ENCODE measurements around the gene METTL22.

DNA sequence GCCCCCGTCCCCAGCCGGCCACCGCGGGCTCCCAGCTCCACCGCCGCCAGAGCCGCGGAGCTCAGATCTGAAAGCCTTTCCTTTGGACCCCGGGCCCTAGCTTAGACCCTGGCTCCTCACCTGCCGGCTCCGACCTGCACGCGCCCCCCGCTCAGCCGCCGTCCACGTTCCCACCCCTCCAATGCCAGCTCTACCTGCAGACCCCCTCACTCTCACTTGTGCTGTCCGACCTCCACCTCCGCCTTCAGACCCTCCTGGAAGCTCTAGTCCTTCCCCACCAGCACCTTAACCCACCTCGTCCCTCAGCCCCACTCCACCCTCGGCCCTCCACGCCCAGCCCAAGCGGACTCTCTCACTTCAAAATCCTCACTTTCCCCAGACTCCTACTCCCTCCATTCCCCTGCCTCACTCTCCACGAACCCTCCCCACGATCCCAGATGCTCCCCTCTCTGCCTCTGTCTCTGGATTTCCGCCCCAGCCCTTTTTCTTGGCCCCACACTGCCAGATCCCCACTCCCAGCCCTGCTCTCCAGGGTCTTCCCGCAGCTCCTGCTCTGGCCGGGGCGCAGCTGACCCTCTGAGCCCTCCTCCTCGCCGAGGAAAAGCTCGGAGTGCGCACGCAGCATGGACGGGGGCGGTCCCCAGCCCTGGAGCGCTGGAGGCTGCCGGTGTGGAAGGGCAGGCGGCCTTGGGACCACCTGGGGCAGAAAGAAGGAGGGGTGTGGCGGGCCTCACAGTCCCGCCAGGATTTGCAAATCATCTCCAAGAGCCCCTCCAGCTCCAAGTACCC is 31.4 kb upstream of the METTL22 start, which contains the start of gene TMEM114:
- TF ChIP-seq, protein P1, sequence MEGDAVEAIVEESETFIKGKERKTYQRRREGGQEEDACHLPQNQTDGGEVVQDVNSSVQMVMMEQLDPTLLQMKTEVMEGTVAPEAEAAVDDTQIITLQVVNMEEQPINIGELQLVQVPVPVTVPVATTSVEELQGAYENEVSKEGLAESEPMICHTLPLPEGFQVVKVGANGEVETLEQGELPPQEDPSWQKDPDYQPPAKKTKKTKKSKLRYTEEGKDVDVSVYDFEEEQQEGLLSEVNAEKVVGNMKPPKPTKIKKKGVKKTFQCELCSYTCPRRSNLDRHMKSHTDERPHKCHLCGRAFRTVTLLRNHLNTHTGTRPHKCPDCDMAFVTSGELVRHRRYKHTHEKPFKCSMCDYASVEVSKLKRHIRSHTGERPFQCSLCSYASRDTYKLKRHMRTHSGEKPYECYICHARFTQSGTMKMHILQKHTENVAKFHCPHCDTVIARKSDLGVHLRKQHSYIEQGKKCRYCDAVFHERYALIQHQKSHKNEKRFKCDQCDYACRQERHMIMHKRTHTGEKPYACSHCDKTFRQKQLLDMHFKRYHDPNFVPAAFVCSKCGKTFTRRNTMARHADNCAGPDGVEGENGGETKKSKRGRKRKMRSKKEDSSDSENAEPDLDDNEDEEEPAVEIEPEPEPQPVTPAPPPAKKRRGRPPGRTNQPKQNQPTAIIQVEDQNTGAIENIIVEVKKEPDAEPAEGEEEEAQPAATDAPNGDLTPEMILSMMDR (IDR thresholded peaks at IDR 0.05; ENCODE audit: insufficient read depth, low read length): no peak
- TF ChIP-seq POLR2AphosphoS5 (IDR thresholded peaks at IDR 0.05; ENCODE audit: low read depth): no peak
- no peak for TF ChIP-seq GABPA (IDR thresholded peaks at IDR 0.05; ENCODE audit: low read depth)
- TF ChIP-seq SPI1 (IDR thresholded peaks at IDR 0.05; ENCODE audit: borderline replicate concordance, low read depth): no peak
- TF ChIP-seq, protein P2, sequence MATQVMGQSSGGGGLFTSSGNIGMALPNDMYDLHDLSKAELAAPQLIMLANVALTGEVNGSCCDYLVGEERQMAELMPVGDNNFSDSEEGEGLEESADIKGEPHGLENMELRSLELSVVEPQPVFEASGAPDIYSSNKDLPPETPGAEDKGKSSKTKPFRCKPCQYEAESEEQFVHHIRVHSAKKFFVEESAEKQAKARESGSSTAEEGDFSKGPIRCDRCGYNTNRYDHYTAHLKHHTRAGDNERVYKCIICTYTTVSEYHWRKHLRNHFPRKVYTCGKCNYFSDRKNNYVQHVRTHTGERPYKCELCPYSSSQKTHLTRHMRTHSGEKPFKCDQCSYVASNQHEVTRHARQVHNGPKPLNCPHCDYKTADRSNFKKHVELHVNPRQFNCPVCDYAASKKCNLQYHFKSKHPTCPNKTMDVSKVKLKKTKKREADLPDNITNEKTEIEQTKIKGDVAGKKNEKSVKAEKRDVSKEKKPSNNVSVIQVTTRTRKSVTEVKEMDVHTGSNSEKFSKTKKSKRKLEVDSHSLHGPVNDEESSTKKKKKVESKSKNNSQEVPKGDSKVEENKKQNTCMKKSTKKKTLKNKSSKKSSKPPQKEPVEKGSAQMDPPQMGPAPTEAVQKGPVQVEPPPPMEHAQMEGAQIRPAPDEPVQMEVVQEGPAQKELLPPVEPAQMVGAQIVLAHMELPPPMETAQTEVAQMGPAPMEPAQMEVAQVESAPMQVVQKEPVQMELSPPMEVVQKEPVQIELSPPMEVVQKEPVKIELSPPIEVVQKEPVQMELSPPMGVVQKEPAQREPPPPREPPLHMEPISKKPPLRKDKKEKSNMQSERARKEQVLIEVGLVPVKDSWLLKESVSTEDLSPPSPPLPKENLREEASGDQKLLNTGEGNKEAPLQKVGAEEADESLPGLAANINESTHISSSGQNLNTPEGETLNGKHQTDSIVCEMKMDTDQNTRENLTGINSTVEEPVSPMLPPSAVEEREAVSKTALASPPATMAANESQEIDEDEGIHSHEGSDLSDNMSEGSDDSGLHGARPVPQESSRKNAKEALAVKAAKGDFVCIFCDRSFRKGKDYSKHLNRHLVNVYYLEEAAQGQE (IDR thresholded peaks at IDR 0.05; ENCODE audit: insufficient replicate concordance, low read depth): no peak
